Right atrium auricular region (tissue), 2 donors: ENCODE measurements around the gene GPR17. TPM values are rescaled to one million over a fixed set of nuclear protein-coding genes. Genes with fewer than 3 reads are reported as not detected.

Source experiments
- DNase-seq: peaks from one replicate; pipeline ENCODE4 v3.0.0-alpha.2; 2019; ENCODE audit warnings: low spot score
- H3K27ac ChIP-seq, 2 donors: fragments of 200-600 bp; sonication (generic); 1 replicate in 1 of 2; 2 replicates in 1 of 2; pipeline ENCODE4 v1.5.1; 2016 to 2019
- H3K27me3 ChIP-seq, 2 donors: fragments of 200-600 bp; sonication (generic); one replicate each; pipeline versions ENCODE4 v1.5.1 to v1.6.0; 2017 to 2019
- H3K36me3 ChIP-seq: fragments of 200-600 bp; sonication (generic); one replicate; pipeline ENCODE4 v1.5.1; 2016
- H3K4me1 ChIP-seq, 2 donors: fragments of 200-600 bp; sonication (generic); one replicate each; pipeline versions ENCODE4 v1.5.1 to v1.6.0; 2017 to 2019
- H3K4me3 ChIP-seq, 2 donors: fragments of 200-600 bp; sonication (generic); 1 replicate in 1 of 2; 2 replicates in 1 of 2; pipeline ENCODE4 v1.5.1; 2017 to 2019; ENCODE audit warnings: mild to moderate bottlenecking in 1 of 2, moderate library complexity in 1 of 2
- H3K9me3 ChIP-seq, 2 donors: fragments of 200-600 bp; sonication (generic); one replicate each; pipeline ENCODE4 v1.5.1; 2019
- total RNA-seq, 2 donors: library from RNA; depleted of rRNA; stranded (reverse); fragments of >200 nt; gene quantifications; one replicate each; pipeline ENCODE4 v1.1.0, GENCODE V29; 2016
- TF ChIP-seq, protein P1 (sequence below), 2 donors: fragments of 200-600 bp; sonication (generic); IDR thresholded peaks; one replicate each; pipeline ENCODE4 v1.5.1; 2019; ENCODE audit warnings: antibody characterized with exemption in 2 of 2

The GPR17 gene
- total RNA-seq, 2 donors from 2014 or later = 0.24 TPM; not detected in 1

DNA sequence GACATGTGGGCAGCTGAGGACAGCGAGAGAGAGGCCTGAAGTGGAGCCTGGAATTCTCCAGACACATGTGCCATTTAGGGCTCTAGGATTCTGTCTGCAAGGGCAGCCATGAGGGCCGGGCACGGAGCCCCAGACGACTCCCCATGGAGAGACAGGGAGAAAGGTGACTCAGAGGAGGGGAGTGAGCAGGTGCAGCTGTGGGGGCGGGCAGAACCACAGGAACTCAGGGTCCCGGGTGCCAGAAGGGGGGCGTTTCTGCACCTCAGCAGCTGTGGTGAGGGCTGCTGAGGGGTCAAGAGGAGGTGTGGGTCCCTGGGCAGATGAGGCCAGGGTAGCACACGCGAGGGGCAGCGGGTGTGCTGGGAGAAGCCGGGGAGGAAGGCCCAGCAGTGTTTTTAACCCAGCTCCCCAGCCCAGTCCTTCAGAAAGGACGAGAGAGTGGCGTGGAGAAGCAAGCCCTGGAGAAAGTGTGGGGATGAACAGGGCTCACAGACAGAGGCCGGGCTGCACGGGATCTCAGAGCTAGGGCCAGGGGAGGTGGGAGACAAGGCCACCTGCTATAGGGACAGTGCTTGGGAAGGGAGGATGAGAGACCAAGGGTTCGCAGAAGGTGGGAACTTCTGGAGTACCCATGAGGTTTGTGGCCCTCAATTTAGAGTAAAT, 7.6 kb downstream of the GPR17 start:
- TF ChIP-seq, protein P1, sequence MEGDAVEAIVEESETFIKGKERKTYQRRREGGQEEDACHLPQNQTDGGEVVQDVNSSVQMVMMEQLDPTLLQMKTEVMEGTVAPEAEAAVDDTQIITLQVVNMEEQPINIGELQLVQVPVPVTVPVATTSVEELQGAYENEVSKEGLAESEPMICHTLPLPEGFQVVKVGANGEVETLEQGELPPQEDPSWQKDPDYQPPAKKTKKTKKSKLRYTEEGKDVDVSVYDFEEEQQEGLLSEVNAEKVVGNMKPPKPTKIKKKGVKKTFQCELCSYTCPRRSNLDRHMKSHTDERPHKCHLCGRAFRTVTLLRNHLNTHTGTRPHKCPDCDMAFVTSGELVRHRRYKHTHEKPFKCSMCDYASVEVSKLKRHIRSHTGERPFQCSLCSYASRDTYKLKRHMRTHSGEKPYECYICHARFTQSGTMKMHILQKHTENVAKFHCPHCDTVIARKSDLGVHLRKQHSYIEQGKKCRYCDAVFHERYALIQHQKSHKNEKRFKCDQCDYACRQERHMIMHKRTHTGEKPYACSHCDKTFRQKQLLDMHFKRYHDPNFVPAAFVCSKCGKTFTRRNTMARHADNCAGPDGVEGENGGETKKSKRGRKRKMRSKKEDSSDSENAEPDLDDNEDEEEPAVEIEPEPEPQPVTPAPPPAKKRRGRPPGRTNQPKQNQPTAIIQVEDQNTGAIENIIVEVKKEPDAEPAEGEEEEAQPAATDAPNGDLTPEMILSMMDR (IDR thresholded peaks at IDR 0.05) = no peak
- Histone ChIP-seq H3K9me3 (no peaks in the 10 kb centered on the region), H3K4me1 (peaks cover 0 to 97% of the 10 kb centered on the region in 2 donors), H3K27me3 (no peaks in the 10 kb centered on the region), H3K27ac (peak overlapping the region; percentile 82 to 88), H3K36me3 (peaks cover 67% of the 10 kb centered on the region), H3K4me3 (no peak overlapping the region)
- DNase-seq = no peak

DNA sequence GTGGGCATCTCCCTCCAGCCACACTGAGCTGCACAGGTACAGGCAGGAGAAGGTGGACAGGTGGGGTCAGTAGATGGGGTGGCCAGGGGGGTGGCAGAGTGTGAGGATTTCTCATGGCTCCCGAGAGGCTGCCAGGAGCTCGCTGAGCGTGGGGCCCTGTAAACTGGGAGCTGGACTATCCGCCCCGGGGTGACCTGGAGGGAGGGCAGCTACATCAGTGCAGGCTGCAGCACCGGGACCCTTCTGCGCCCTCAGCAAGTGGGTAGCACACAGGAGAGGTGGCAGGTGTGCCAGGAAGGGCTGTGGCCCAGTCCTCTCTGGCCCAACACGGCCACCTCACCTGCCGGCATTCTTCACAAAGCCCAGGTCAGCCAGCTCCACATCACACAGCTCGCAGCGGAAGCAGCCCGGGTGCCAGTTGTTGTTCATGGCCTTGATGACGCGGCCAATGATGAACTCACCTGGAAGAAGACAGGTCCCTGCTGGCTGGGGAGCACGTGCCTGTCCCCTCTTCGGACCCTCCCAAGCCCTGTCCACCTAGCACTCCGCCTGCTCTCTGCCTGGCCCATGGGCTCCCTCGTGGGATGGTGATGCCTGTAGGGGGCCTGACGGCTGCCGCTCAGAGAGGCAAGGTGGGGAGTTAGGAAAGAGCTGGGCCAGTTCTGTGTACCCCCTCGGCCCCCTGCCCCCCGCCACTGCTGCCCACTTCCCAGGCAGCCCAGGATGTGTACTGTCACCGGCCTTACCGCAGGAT, 8.3 kb downstream of the GPR17 start:
- peak overlapping the region; percentile 82 to 88 for H3K27ac ChIP-seq
- TF ChIP-seq, protein P1 (IDR thresholded peaks at IDR 0.05) = no peak
- H3K9me3 ChIP-seq = no peaks in the 10 kb centered on the region
- H3K4me1 ChIP-seq = peaks cover 0 to 100% of the 10 kb centered on the region in 2 donors
- H3K4me3 ChIP-seq = no peak overlapping the region
- DNase-seq = no peak
- H3K27me3 ChIP-seq = no peaks in the 10 kb centered on the region
- peaks cover 67% of the 10 kb centered on the region for H3K36me3 ChIP-seq

GRCh38 chr2:127654838-127655175, 8.9 kb downstream of the GPR17 start:
- no peaks in the 10 kb centered on the region for H3K9me3 ChIP-seq
- H3K4me1 ChIP-seq = peaks cover 0 to 100% of the 10 kb centered on the region in 2 donors
- peaks cover 67% of the 10 kb centered on the region for H3K36me3 ChIP-seq
- no peak for DNase-seq
- H3K27ac ChIP-seq = peak overlapping the region; percentile 82 to 88
- H3K4me3 ChIP-seq = no peak overlapping the region
- H3K27me3 ChIP-seq = no peaks in the 10 kb centered on the region
- TF ChIP-seq, protein P1 (IDR thresholded peaks at IDR 0.05) = no peak

DNA sequence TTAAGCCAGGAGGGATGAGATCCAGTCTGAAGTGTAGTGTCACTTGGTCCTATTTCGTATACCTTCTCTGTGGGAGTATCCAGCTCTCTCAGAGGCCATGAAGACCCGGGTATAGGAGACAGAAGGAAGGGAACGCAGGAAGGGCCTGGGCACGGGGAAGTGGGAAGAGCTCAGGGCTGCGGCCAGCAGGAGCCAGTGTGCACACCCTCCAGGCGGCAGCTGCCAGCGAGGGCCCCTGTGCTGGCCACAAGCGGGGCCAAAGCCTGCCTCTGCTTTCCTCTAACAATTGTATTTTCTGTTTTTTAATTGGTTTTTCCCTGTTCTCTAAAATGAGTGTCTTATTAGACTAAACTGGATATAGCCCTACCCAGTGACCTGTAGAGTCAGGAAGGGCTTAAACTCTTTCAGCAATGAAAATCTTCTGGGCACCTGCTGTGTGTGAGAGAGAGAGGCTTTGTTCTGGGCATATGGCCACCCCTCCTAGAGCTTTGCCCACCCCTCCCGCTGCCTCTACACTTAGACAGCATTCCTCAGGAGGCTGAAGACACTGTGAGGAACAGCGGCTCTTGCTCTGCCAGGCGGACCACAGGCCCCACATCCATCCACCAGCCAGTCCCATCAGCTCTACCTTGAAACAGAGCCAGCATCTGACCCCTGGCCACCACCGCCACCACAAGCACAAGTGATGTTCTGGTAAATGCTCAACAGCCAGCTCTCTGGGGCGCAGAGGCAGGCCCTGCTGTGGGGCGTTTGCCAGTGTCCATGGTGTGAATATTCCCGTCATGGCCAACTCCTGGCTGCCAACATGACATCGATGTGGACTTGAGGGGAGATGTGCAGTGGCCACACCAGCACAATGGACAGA, 9.5 kb downstream of the GPR17 start:
- Histone ChIP-seq H3K4me3 (no peak overlapping the region), H3K27me3 (no peaks in the 10 kb centered on the region), H3K4me1 (peaks cover 0 to 98% of the 10 kb centered on the region in 2 donors), H3K36me3 (peaks cover 68% of the 10 kb centered on the region), H3K9me3 (no peaks in the 10 kb centered on the region), H3K27ac (peak overlapping the region; percentile 82 to 88)
- TF ChIP-seq, protein P1 (IDR thresholded peaks at IDR 0.05) = no peak
- no peak for DNase-seq

DNA sequence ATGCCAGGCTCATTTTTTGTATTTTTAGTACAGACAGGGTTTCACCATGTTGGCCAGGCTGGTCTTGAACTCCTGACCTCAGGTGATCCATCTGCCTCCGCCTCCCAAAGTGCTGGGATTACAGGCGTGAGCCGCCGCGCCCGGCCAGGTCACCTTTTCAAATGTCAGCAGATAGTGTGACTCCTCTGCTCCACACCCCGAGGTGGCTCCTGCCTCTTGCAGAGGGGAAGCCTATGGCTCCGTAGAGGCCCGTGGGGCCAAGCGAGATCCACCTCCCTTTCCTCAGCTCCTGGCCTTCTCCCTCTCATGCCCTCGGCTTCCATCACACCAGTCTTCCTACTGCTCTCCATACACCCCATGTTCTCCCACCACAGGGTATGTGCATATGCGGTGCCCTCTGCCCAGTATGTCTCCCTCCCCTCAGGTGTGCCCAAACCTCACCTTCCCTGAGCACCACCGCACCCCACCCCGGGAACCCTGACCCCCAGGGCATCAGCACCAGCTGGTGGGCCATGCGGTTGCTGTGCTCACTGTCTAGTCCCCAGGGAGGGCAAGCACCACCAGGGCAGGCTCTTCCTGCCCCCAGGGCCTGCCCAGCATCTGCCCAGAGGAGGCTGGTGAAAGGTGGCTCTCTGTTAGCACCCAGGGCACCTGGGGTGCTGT, 10.7 kb downstream of the GPR17 start:
- DNase-seq = no peak
- no peak overlapping the region for H3K4me3 ChIP-seq
- no peaks in the 10 kb centered on the region for H3K9me3 ChIP-seq
- H3K4me1 ChIP-seq = peaks cover 0 to 98% of the 10 kb centered on the region in 2 donors
- H3K36me3 ChIP-seq = peaks cover 63% of the 10 kb centered on the region
- TF ChIP-seq, protein P1 (IDR thresholded peaks at IDR 0.05) = no peak
- H3K27me3 ChIP-seq = no peaks in the 10 kb centered on the region
- peak overlapping the region; percentile 82 to 88 for H3K27ac ChIP-seq
